ENCODE measurements around the gene MRPS18B.
"Not testable (repeated sequence)": the region's sequence is repeated elsewhere in the genome, so short reads cannot be mapped to it uniquely, and the experiment has no call there.

Gene MRPS18B

DNA sequence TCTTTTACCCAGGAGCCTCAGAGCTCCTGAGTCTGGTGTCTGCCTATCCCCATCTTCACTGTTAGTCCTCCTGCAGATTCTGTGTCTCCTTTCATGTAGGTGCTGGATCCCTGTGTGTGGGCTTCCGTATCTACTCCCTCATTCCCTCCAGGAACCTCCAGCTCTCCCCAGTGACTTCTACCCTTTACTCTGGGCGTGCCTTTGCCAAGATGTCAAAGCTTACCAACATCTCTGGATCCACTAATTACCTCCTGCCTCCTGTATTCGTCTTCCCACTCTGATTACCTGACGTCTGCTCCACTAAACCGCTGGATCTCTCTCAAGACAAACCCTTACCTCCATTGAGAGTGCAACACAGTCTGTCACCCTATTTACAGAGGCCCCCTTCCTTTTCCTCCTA is 27.1 kb downstream of the MRPS18B start:
- DNase-seq: no peak

DNA sequence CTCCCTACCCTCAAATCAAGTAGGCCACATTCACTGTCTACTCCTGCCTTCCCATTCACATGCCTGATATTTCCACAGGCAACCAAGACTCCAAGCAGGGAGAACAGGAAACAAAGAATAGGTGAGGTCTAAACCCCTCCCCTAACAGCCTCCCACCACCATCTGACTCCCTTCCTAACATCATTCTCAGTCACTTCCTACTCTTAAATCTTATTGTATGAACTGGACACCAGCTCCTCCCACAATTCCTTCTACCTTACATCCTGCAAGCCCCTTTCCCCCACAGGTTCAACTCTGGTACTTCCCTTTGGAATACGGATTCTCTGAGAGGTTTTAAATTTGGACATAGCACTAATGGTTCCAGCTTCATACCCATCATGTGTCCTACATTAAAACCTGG is 28.3 kb downstream of the MRPS18B start:
- no peak for DNase-seq

DNA sequence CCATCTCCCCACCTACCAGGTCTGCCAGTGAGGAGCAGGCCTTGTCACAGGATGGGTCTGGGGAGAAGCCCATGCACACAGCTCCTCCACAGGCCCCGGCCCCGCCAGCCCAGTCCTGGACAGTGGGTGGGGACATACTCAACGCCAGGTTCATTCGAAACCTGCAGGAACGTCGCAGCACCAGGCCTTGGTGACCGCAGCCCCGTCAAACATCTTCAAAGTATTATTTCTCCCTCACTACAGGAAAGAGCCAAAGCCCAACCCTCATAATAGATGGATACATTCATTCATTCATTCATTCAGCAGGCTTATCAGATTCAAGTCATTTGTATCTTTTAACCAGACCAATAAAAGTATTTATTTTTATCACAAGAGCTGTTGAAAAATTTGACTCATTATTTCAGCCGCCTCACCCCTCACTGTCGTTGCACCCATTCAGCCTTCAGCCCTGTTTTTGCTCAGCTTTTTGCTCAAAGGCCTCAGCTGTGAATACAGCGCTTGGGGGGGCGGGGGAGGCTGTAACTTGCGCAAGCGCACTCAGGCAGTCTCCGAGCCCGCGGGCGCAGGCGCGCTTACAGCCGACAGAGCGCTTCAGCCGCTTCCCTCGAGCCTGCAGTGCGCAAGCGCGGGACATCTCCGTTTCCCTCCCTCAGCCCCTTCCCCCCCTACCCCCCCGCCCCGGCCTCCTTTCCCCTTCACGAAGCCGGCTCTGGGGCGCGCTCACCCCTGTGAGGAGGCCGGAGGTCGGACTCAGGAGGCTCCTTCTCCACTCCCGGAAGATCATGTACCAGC is 29.0 kb downstream of the MRPS18B start, which contains the start of gene C6orf136:
Gene C6orf136 (plus strand): TSS at position 684 of the 792 bp plus-strand sequence. CDS start 99 bp downstream, at position 783.
- peak; percentile 95 for DNase-seq

DNA sequence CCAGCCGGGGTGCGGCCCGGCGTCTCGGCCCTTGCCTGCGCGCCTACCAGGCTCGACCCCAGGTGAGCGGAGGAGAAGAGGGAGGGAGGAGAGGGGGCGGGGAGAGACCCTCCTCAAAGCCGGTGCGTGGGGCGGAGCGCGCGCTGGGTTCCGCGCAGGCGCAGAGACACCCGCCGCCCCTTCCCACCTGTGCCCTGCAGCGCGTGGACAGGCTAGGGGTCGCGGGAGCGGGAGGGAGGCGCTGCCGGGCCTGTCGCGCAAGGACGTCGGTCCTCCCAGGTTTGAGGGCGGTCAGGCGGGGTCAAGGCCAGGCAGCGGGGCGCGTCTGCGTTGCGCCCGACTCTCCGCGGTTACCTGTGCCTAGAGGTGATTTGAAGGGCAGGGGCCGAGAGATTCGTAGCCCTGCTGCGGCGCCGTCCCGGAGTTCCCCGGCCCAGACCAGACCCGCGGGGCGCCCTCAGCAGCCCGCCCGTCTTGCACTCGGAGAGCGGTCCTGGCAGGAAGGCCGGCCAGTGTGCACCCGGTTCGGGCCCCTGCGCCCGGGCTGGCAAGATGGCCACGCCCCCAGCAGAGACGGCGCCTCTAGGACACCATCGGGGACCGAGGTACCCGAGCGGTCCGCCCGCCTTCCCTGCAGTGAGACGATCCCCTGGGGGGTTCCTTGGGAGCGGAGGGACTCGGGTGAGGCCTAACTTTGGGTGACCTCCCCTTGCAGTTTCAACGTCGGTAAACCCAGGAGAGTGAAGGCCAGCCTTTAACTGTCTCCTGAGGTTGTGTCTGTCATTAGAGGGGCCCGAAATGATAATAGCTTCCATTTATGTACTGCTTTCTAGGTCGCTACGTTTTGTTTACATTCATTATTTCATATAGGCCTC is 29.8 kb downstream of the MRPS18B start:
- DNase-seq: peak; percentile 91

DNA sequence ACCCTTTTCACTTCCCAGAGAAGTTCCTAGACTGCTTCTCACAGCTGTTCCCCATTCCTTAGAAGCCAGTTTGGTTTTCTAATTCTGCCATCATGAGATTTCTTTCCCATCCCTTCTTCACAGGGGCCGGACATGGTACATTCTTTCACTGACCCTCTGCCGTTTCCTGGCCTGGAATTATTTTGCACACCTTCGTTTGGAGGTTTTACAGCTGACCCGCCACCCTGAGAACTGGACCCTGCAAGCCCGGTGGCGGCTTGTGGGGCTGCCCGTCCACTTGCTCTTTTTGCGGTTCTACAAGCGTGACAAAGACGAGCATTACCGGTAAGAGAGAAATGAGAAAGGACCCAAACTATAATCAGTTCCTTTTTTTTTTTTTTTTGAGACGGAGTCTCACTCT is 33.5 kb downstream of the MRPS18B start:
- no peak for DNase-seq

DNA sequence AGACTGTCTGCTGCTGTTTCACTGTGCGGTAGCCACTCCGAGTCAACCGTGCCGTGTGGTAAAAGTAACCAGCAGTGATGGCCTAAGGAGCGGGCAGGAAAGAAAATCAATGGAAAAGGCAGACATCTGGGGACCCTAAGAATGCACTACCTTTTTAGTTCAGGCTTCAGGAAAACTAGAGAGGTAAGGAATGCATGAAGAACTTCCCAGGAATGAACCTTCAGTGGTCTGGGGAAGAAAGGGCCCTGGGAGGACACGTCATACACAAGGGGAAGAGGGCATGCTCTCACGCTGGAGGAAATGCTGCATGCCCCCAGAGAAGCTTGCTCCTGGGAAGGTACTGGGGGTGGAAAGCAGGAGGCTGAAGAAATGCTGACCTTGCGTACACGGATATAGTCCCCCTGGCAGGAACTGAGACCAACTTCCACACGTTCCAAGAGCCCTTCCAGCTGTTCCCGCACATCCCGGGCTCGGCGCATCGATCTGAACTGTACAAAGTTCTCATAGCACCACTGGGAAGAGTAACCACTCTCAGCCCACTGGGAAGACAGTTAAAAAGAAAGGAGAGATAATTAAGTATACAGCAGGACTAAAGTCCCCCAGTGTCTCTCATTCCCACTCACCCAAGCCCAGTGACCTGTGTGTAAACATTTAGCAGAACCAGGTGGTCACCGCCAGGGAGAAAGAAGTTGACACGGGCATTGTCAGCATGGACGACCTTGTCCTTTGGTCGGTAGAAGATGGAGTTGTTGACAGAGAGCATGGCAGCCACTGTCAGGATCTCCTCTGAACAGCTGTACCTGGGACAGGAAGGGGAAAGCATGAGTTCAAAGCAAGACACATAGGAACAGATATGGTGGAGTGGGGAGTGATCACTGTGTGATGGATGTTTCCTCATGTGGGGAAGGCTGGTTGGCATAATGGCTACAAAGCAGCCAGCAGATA is 37.4 kb downstream of the MRPS18B start:
- no peak for DNase-seq

DNA sequence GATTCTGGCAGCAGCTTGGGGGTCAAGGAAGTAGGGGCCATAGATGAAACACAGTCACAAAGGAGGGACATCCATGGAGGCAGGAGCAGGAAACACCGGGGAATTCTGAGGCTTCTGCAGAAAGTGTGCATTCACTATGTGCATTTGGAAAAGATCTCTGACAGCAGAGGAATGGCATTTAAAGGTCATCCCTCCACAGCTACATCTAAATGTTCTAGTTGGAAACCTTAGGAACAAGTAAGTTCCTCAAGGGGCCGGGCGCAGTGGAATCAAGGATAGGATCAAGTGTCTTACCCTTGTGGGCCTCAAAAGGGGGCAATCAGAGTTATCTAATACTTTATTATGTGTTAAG is 38.1 kb downstream of the MRPS18B start:
- no peak for DNase-seq

DNA sequence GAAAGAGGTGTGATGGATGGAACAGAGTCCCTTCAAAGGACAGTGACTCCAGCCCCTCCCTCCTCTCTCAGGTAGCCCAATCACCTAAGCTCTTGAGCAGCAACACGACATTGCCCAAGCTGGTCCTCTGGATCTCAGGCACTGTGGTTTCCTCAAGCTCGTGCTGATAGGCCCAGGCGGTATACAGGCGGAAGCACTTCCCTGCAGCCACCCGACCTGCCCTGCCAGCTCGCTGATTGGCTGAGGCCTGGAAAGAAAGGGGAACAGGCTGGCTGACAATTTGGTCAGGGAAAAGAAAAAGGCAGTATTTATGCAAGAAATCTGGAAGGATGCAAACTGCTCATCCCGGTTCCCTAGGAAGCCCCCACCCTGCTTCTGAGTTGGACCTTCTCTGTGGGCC is 38.9 kb downstream of the MRPS18B start:
- DNase-seq: no peak

DNA sequence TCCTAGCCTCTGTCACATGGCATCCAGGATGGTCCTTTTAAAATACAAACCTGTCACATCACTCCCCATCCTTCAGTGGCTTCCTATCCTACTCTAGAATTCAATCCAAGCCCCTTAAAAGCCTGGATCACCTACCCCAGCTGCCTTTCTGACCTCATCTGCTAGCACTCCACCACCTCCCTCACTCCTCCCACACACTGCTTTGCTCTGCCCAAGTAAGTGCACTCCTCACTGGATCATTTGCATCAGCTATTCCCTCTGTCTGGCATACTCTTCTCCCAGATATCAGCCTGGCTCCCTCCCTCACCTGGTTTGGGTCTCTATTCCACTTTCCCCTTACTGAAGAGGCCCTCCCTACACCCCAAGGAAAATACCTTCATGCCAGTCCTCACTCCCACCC is 39.8 kb downstream of the MRPS18B start:
- no peak for DNase-seq

DNA sequence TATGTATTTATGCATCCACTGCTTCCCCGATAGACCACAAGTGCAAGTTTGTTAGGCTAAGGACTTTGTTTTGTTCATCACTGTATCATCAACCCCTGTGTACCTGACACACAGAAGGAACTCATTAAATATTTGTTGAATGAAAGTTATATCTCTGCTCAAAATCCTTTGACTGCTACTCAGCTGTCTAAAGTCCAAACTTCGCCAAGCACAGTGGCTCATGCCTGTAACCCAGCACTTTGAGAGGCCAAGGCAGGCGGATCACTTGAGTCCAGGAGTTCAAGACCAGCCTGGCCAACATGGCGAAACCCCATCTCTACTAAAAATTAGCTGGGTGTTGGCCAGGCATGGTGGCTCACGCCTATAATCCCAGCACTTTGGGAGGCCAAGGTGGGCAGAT is 40.3 kb downstream of the MRPS18B start:
- DNase-seq: not testable (repeated sequence)

DNA sequence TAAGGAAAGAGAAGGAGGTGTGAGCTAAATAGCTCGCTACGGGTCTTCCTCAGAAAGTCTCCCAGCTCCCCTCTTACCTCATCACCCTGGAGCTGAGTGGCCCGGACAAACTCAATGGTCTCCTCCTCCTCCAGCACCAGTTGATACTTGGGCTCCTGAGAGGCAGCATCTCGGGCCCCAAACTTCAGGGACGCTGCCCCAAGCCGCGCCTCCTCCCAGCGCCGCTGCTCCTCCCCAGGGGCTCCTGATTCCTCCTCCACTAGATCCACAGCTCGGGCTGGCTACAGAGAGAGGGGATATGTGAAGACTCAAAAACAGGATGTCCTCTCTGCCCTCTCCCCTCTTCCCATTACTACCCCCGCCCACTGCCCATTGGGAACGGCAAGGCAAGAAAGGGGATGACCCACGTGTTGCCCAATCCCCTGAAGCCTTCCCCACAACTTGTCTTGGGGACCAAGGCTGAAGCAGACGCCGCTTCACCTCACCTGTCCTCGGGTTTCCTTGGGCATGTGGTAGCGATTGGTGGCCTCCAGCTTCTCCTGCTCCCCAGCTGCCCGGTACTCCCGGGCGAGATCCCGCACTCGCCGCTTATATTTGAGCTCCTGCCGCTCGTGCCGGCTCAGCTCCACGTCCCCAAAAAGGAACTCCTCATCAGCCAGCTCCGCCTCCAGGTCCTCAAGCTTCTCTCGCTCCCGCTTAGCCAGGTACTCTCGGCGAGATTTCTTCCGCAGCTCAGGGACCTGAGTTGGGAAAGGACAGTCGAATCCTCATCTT is 47.5 kb downstream of the MRPS18B start:
- no peak for DNase-seq

DNA sequence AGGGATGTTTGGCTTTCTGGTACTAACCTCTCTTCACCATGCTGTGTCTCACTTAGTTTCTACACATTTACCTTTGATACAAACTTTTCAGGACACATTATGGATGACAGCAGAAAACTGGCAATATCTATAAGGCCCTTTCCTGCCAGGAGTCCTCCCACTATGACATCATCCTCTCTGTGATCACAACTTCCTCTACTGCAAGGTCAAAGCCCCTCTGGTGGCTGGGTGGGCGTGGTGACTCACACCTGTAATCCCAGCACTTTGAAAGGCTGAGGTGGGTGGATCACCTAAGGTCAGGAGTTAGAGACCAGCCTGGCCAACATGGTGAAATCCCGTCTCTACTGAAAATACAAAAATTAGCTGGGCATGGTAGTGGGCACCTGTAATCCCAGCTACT is 48.7 kb downstream of the MRPS18B start:
- DNase-seq: peak; percentile 72

DNA sequence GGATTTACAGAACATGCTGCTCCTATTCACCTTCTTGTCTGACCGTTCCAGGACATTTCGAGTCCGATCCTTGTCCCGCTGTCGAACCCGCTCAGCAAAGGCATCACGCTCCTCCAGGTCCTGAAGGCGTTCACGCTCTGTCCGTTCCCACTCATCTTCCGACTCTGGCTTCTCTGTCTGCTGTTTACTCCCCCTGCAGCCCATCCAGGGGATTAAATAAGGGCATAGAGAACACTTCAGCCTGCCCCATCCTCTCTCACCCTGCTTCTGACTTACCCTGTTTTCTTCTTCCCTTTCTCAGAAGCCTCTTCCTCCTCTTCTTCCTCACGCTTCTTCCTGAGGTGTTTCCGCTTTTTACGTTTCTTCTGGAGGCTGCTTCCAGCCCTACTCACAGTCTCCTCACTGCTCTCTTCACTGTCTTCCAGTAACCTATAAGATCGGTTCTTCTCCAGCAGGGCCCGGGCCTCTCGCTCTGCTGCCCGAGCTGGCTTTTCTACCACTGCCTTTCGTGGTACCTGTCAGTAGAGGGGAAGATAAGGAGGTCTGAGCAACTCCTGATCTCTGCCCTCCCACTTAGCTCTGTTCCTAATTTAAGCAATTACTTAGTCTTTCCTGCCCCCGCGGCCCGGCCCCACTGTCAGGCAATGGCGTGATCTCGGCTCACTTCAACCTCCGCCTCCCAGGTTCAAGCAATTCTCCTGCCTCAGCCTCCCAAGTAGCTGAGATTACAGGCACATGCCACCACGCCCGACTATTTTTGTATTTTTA is 53.3 kb downstream of the MRPS18B start:
- DNase-seq: no peak

DNA sequence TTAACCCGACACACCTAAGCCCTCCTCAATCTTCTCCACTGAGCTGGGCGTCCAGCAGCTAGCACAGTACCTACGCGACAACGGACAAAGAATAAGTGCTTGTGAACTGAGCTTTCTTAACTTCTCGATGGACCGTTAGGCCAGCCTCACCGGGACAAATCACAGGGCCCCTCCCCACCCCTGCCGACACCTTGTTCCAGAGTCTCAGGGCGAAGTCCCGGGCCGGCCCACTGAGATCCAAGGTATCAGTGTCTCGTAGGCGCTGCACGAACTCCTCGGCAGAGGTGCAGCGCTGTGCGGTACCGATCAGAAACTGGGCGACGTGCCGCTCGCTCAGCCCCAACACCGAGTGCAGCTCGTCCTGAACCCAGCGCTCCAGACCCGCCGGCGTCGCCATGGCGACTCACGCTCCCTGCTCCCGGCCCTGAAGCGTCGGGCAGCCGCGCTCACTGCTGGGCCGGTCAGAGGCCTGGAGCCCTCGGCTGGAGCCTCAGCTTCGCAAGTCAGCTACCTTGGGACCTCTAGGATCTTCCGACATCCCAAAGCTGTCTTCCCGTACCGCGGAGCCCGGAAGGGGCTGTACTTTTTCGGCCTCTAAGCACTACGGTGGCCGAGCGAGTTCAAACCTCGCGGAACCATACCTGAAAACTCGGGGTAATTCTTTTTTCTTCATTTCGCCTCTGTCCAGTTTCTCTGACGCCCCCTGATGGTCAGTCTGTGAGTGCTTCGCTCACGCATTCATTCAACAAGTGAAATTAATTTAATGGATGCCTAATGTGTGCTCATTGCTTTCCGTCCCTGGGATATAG is 55.0 kb downstream of the MRPS18B start, which contains the start of gene DHX16:
Gene DHX16 (minus strand): TSS at position 562 of the 809 bp plus-strand sequence. CDS start 165 bp downstream, at position 397.
- peak; percentile 94 for DNase-seq

All from activated CD8-positive, alpha-beta memory T cell treated with anti-CD3 and anti-CD28 coated beads for 24 hours (primary cell).